ENCODE results near the gene ZHX3.

DNA sequence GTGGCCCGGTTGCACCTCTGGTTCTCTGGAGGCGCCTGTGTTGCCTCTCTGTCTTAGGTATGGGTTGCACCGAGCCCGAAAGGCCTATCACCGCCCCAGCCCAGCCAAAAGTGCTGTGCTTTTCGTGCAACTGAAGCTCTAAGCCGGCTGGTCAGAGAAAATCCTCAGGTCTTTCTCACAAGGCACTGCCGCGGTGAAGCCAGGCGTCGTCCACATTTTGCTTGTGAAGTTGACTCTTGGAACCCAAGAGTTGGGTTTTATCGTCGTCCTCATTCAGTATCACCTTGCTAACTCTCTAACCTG is 49.8 kb upstream of the ZHX3 start:
- no peak for TF ChIP-seq POLR2A (IDR thresholded peaks at IDR 0.05)
- TF ChIP-seq, protein P1, sequence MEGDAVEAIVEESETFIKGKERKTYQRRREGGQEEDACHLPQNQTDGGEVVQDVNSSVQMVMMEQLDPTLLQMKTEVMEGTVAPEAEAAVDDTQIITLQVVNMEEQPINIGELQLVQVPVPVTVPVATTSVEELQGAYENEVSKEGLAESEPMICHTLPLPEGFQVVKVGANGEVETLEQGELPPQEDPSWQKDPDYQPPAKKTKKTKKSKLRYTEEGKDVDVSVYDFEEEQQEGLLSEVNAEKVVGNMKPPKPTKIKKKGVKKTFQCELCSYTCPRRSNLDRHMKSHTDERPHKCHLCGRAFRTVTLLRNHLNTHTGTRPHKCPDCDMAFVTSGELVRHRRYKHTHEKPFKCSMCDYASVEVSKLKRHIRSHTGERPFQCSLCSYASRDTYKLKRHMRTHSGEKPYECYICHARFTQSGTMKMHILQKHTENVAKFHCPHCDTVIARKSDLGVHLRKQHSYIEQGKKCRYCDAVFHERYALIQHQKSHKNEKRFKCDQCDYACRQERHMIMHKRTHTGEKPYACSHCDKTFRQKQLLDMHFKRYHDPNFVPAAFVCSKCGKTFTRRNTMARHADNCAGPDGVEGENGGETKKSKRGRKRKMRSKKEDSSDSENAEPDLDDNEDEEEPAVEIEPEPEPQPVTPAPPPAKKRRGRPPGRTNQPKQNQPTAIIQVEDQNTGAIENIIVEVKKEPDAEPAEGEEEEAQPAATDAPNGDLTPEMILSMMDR (IDR thresholded peaks at IDR 0.05), result no peak
